ENCODE results near the gene GRID2IP.

The GRID2IP gene

GRCh38 chr7:6476596-6477317 lies 74.5 kb downstream of the GRID2IP start:
- no peak for TF ChIP-seq CTCF (IDR thresholded peaks at IDR 0.05)

- no peak for TF ChIP-seq CTCF (IDR thresholded peaks at IDR 0.05)
These were observed 75.7 kb downstream of the GRID2IP start for GRCh38 chr7:6475433-6476186.

- no peak for TF ChIP-seq CTCF (IDR thresholded peaks at IDR 0.05)
These were observed 85.4 kb downstream of the GRID2IP start for GRCh38 chr7:6465862-6466261.

DNA sequence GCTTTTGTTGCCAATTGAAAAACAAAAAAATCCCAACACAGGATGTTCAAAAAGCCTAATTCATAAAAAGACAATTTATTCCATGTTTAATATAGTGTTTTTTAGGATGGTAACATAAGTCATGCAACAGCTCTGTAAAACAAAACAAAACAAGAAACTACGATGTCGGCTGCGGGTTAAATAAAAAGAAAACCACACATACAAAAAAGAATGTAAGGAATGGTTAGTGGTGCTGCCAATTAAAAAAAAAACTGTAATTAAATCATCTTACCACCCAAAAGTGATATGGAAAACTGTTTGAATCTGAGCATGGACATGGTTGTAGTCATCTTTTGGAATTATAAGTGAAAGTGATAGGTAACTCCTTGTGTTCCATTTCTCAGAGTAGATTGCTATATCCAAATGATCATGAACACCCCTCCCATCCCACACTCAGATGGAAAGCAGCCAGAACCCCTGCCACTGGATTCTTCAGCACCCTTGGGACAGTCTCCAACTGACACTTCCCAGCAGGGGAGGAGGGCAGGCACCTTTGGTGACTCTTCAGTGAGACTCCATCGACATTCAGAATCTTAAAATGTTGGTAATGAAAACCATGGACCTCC lies 89.2 kb downstream of the GRID2IP start:
- no peak for TF ChIP-seq CTCF (IDR thresholded peaks at IDR 0.05)

DNA sequence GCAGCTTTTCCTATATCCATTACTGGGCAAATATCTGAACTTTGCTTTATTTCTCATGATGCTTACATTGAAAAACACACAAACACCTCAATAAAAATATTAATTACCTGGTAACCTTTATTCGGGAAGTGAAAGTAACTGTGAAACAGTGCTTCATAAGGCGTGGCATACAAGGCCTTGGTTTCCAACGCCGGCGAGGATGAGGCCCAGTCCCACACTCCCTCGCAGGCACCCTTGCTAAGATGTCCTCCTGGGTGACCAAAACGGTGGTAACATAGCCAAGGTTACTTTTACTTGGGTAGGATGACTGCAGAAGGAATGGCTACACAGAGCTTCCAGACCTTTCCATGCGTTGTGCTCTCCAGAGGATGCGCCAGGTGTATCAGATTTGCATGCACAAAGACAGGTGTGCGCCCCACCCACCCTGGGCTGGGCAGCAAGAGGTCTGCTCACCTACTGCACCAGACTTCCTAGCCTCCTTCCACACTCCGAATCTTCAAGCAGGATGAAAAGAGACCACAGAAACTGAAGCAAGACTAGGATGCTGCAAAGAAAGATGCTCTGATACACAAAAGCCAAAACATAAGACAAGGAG lies 90.2 kb downstream of the GRID2IP start:
- no peak for TF ChIP-seq CTCF (IDR thresholded peaks at IDR 0.05)

DNA sequence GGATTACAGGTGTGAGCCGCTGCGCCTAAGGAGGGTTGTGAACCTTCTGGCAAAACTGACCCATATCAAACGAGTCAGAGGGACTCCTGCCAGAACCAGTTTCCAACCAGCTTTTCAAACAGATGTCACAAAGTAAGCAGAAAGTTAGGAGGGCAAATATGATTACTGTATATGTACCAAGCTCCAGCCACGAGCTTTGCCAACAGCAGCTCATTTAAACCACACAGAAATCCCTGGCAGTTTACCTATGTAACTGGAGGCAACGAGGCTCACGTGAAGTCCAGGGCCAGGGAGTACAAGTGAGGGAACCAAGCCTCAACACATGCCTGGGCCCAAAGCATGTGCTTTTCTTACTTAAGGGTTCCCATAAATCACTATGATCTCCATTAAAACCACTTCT lies 91.0 kb downstream of the GRID2IP start:
- no peak for TF ChIP-seq CTCF (IDR thresholded peaks at IDR 0.05)

DNA sequence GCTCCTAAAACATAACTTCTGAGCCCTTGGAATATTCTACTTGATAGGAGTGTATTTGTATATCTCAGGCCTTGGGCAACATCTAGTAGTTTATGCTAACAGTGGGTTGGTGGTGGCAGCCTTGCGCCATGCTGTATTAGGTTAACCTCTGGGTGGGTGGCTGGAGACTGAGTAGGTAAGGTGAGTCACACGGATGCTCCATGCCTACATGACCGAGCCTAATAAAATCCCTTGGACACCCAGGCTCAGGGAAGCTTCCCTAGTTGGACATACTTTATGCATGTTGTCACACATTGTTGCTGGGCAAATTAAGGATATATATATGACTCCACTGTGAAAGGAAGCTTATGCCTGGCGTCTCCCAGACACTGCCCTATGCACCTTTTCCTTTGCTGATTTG lies 97.5 kb downstream of the GRID2IP start:
- TF ChIP-seq CTCF (IDR thresholded peaks at IDR 0.05) = no peak
